ENCODE results near the gene FRY.

FRY gene

DNA sequence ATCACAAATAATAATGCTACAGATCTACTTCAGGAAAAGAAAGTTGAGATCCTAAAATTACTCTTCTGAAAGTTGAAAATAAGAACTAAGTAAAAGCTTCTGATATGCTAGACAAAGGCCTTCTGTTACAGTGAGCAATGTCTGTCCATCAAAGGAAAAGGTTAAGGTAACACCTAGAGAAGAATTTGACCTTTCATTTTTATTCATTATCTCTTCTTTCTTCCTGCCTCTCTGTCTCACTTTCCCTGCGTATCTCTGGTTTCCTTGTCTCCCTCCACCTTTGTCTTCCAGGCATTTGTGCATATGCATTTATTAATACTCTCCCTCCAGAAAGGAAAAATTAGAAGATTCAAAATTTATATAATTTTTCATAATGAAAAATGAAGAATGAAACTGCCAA lies 234.6 kb downstream of the FRY start:
- in situ Hi-C loops (cut with HindIII; ENCODE audit: low sequenced_read_pairs) = no loop called here
- no peak for DNase-seq (ENCODE audit: low read depth)

DNA sequence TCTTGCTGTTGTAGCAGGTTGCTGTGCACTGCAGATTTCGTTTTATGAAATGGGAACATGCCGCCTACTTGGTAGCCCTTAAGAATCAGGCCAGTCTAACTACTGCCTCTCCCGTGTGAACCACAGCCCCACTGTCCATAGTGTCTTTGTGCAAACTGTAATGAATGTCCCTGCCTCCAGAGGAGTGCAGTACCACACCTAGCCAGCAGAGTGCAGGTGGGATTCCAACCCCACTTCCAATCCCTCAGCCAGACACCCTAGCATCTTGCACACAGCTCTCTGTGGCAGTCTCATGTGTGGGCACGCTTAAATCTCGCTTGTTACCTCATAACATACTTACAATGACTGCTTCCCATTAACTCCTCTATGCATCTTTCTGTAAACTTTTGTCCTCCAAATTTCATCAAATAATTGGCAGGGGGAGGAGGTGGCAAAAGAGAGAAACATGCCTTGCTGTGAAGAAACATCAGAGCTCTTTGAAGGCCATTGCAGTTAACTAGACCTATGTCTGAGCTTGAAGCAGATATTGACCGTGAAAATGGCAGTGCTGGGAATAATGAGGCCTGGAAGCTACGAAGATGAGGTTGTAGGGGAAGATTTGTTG lies 236.4 kb downstream of the FRY start:
- in situ Hi-C loops (cut with HindIII; ENCODE audit: low sequenced_read_pairs) = no loop called here
- H3K4me3 ChIP-seq (ENCODE audit: low read depth, low read length) = no peak overlapping the region
- TF ChIP-seq, protein P1, sequence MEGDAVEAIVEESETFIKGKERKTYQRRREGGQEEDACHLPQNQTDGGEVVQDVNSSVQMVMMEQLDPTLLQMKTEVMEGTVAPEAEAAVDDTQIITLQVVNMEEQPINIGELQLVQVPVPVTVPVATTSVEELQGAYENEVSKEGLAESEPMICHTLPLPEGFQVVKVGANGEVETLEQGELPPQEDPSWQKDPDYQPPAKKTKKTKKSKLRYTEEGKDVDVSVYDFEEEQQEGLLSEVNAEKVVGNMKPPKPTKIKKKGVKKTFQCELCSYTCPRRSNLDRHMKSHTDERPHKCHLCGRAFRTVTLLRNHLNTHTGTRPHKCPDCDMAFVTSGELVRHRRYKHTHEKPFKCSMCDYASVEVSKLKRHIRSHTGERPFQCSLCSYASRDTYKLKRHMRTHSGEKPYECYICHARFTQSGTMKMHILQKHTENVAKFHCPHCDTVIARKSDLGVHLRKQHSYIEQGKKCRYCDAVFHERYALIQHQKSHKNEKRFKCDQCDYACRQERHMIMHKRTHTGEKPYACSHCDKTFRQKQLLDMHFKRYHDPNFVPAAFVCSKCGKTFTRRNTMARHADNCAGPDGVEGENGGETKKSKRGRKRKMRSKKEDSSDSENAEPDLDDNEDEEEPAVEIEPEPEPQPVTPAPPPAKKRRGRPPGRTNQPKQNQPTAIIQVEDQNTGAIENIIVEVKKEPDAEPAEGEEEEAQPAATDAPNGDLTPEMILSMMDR (IDR thresholded peaks at IDR 0.05; ENCODE audit: low read depth, low read length, missing control alignments) = peak; percentile 59
- no peak for DNase-seq (ENCODE audit: low read depth)

More for the DNA sequence above, 234.6 kb downstream of the FRY start:
- TF ChIP-seq, protein P1 (IDR thresholded peaks at IDR 0.05; ENCODE audit: low read depth, low read length, missing control alignments) = no peak
- no peak overlapping the region for H3K4me3 ChIP-seq (ENCODE audit: low read depth, low read length)

DNA sequence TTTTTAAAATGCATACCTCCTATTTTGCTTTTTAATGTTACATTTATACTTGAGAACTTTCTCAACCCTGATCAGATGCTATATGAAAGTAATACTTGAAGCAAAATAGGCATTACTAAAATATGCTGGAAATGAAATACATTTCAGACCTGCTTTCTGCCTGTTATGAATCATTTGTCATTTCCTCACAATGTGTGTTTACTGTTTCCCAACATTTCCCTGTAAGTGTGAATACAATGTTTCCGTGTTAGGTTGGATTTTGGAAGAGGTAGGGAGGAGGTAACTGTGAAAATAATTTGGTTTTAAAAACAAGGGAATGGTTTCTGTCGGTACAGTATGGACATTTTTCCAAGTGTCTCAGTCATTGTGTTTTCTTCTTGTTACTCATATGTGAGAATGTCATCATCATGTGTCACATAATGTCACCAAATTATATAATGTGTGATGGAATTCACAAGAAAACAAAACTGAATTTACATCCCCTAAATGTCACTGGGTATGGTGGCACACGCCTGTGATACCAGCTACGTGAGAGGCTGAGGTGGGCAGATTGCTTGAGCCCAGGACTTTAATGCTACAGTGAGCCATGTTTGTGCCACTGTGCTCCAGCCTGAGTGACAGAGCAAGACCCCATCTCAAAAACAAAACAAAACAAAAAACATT lies 240.6 kb downstream of the FRY start:
- no peak overlapping the region for H3K4me3 ChIP-seq (ENCODE audit: low read depth, low read length)
- in situ Hi-C loops (cut with HindIII; ENCODE audit: low sequenced_read_pairs) = no loop called here
- no peak for DNase-seq (ENCODE audit: low read depth)
- TF ChIP-seq, protein P1 (IDR thresholded peaks at IDR 0.05; ENCODE audit: low read depth, low read length, missing control alignments) = no peak

DNA sequence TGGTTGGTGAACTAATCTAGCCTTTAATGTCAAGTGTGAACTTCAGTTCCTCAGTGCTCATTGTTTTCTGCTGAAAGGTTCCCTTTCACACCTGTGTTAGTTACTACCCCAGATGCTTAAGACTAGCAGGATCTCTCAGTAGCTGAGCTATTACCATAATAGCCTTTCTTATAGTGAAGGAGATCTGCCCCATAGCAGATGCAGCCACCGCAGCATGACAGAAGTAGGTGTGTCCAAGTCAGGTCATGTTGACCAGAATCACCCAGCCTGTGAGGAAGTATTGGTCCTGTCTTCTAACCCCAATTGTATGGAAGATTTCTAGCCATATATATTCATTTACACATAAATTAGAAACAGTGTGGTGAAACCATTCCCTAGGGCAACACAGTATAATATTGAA lies 246.3 kb downstream of the FRY start:
- in situ Hi-C loops (cut with HindIII; ENCODE audit: low sequenced_read_pairs) = loop anchor here (25.0 kb wide), 1 partner anchor 241 kb away; the partner anchor contains the start of gene FRY
- DNase-seq (ENCODE audit: low read depth) = no peak
- no peak overlapping the region for H3K4me3 ChIP-seq (ENCODE audit: low read depth, low read length)
- TF ChIP-seq, protein P1 (IDR thresholded peaks at IDR 0.05; ENCODE audit: low read depth, low read length, missing control alignments) = no peak

DNA sequence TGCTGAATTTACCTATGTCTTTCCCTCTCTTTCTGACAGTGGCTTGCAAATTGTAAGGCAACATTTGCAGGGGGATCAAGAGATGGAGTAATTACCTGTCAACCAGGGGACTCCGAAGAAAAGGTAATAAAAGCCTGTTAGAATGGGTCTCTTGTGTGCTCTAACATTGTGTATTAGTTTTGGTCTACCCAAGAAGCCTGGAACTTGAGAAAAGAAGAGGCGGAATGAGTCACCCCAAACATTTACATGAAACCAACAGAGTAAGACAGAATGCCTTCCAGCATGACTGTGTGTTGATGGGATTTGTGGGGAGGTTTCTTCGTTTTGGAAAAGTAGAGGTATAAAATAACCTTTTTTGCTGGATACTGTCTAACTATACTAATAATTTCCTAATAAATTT lies 246.9 kb downstream of the FRY start:
- DNase-seq (ENCODE audit: low read depth) = peak; percentile 20
- TF ChIP-seq, protein P1 (IDR thresholded peaks at IDR 0.05; ENCODE audit: low read depth, low read length, missing control alignments) = no peak
- H3K4me3 ChIP-seq (ENCODE audit: low read depth, low read length) = no peak overlapping the region
- in situ Hi-C loops (cut with HindIII; ENCODE audit: low sequenced_read_pairs) = loop anchor here (25.0 kb wide), 1 partner anchor 241 kb away; the partner anchor contains the start of gene FRY

DNA sequence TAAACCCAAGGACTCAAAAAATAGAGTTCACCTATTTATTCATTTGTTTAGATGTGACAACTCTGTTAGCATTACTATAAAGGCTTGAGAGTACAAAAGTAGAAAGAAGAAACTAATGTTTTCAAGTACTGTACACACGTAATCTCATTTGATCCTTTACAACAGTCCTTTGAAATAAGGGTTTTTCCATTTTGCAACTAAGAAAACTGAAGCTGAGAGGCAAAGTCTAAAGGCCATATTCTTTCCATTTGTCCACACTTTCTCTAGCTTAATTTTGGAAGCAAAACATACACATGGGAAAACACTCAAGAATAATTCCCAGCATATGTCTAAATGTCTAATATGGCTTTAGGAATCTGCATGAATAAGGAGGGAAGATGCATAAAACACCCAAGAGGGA lies 249.5 kb downstream of the FRY start:
- DNase-seq (ENCODE audit: low read depth) = no peak
- TF ChIP-seq, protein P1 (IDR thresholded peaks at IDR 0.05; ENCODE audit: low read depth, low read length, missing control alignments) = no peak
- no peak overlapping the region for H3K4me3 ChIP-seq (ENCODE audit: low read depth, low read length)
- in situ Hi-C loops (cut with HindIII; ENCODE audit: low sequenced_read_pairs) = loop anchor here (25.0 kb wide), 1 partner anchor 244 kb away; the partner anchor contains the start of gene FRY

All from astrocyte of the cerebellum (primary cell).